HG03457 (cell line): ENCODE data around the gene OR9A2.

Experiments used
- ATAC-seq: cut with Tn5 transposase; IDR thresholded peaks from one replicate; pipeline ENCODE4 v1.9.1; 2021; ENCODE audit warnings: moderate number of reproducible peaks; ENCODE audit not compliant: unreplicated experiment

OR9A2 gene

DNA sequence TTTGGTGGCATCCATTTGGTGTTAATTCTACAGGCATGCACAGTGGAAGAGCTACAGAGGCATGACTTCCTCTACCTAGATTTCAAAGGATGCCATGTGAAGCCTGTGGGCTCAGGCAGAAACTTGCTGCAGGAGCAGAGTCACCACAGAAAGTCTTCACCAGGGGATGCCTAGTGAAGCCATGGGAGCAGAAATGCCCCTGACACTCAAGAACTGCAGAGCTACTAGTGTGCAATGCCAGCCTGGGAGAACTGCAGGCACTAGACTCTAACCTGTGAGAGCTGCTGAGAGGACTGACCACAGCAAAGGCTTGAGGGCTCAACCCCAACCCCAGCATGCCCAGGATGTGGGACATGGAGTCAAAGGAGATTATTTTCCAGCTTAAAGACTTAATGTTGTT is 3.9 kb downstream of the OR9A2 start:
- ATAC-seq: no peak

GRCh38 chr7:143018931-143019330 is 8.0 kb downstream of the OR9A2 start:
- ATAC-seq: no peak

GRCh38 chr7:143016996-143017395 is 9.9 kb downstream of the OR9A2 start:
- ATAC-seq: no peak

DNA sequence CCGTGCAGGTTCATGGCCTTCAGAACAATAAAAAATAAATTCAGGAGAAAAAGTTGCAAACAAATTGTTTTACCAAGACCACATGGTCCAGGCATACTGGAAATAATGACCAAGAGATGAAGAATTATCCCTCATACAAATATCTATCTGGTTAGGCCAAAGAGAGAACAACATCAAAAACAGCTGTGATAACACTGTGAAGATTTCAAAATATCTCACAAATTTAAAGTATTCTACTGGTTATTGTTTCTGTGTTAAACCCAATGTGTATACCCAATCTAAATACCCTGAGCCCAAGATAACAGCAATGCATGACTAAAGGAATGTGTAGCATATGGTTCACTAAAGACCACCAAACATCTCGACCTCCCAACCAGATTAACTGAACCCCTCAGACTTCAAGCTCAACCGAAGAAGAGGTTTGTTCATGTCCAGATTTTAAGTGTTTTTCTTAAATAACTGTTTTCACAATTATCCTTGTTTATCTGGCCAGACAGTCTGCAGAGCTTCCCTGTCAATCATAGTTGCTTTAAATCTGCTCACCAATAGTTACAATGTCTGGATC is 10.9 kb downstream of the OR9A2 start:
- no peak for ATAC-seq

DNA sequence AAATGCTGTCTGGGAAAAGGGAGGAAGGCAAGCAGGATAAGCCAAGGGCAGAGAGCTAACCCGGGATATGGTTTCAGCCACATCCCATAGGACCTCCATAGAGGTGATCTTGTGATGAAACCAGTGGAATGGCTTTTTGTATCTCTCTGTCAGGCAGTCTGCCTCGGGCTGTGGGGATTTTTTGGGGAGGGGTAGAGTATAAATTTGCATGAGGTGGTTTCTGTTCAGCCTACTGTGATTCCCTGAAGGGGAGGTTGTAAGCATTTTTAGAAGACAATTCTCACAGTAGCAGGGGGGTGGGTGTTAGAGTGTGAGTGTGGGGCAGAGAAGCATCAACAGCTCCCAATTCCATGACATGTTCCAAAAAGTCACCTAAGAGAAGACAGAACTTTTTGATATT is 11.8 kb downstream of the OR9A2 start:
- no peak for ATAC-seq

DNA sequence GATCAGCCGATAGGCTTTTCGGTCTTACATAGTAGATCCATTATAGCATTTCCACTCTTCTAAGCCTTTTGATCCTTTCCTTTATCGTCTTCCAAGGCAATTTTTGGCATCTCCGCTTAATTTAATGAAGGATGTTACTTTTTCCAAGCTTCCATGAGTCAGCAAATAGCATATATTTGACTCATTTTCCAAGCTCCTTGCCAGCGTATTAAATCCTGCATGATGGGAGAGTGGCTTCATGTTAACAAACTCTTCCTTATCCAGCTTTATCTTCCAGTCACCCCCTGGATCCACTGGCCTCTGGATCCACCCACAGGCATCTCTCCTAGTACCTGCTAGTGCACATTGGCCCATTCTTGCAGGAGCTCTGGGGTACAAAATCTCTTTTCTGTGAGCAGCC is 13.0 kb downstream of the OR9A2 start:
- no peak for ATAC-seq

- ATAC-seq: no peak
These were observed 13.5 kb downstream of the OR9A2 start for GRCh38 chr7:143013473-143013872.

DNA sequence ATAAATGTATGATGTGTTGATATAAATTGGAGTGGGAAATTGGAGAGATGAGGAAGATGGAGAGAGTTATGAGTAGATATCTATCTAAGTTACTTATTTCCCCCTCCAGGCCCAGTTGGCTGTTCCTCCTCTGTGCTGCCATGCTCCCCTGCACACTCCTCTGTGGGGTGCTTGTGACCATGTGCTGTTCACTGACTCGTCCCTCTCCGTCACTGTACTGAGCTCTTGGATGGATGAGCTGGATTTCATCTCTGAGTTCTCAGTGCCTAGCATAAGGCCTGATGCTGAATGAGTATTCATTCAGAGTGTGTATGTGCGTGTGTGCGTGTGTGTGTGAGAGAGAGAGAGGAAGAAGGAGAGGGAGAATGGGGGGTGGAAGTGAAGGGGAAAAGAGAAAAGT is 14.5 kb downstream of the OR9A2 start:
- no peak for ATAC-seq

DNA sequence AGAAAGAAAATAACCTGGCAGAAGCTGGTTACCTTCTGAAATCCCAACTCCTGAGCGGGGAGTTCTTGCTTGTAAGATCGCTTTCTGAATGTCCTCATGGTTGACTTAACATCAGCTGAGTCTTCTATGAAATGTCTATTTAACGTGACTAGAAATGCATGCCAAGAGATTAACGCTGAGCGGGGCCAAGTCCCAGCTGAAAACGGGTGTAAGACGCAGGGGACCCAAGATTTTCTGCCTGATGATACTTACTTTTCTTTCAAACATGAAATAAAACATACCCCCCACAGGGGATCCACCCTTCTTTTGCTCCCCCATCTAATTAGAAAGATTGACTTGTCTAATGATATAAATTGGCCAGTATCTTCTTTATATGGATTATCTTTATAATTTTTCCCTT is 14.9 kb downstream of the OR9A2 start:
- no peak for ATAC-seq

- peak; percentile 72 for ATAC-seq
These were observed 18.7 kb downstream of the OR9A2 start for GRCh38 chr7:143008007-143008901.

DNA sequence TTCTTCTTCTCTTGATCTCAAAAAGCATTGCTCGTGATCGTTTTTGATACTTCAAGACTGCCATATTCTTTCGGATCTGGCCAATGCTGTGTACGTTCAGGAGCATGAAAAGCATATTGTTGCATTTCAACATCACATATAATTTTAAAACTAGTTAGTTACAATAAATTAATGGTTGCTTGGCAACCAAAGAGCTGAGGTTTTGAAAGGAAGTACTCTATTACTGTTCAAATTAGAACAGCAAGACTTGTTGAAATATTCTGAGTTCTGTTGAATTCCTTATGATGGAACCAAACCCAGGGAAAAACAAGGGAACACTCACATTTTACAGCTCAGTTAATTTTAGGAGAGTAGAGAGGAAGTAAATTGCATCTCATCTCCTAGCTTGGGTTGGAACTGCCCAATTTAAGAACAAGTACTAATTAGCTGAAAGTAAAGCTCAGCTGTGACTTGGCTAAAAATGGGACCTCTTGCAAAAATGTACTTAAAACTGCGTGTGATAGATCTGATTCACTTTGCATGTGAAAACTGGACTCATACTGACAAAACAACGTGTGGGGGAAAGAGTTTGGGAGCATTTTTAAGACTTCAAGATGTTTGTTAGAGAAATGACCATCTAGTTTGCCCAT is 21.2 kb downstream of the OR9A2 start:
- ATAC-seq: no peak

- no peak for ATAC-seq
These were observed 23.4 kb downstream of the OR9A2 start for GRCh38 chr7:143003393-143004051.

GRCh38 chr7:143002898-143003297 is 24.0 kb downstream of the OR9A2 start:
- ATAC-seq: no peak

DNA sequence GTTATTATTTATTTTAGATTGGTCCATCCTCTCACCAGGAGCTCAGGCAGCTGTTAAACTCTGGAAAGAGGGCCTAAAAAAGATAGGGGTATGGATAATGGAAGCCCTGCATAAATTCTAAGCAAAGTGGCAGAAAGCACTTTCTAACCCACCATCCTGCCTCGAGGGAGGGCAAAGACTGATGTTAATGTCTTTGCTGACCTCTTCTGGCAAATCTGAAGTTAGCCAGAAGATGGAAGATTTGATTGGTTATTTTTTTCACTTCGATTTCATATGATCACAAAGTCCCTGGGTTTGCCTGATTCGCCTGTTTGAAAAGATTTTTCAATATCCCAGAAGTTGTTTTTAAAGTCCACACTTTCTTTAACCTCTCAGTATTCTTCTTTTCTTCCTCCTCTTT is 24.8 kb downstream of the OR9A2 start:
- no peak for ATAC-seq

GRCh38 chr7:143000648-143001047 is 26.3 kb downstream of the OR9A2 start:
- no peak for ATAC-seq

DNA sequence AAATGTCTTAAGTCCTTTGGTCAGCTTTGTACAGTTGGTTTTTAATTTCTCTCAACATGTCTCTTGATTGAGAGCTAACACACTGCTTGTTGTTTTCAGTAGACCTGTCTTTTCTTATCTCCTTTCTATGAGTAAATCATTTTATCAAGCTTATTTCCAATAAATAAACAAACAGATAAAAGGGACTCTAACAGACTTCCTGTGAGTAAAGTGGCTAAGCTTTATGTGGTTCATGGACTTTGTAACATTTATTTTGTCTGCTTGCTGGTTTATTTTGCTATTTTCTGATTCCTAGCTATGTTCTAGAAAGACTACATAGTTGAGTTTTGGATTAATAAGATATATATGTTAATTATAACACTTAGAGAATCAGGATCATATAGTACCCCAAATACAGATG is 27.1 kb downstream of the OR9A2 start:
- ATAC-seq: no peak

- no peak for ATAC-seq
These were observed 28.0 kb downstream of the OR9A2 start for GRCh38 chr7:142998966-142999365.

- no peak for ATAC-seq
These were observed 29.4 kb downstream of the OR9A2 start for GRCh38 chr7:142997456-142997989.

DNA sequence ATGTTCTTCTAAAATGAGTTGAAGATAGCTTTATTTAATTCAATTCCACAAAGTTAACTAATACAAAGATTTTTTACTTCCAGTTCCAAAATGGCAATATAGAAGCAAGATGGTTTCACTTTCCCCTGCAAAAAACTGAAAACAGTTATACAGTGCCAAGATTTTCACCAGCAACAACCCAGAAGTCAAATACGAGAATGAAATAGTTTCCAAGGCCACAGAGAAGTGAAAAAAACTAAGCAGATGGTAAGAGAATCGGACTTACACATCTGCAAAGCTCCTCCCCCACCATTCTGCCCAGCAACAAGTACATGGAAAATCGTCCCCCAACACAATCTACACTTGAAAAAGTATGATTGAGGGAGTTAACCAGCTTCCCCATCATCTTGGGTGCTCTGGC is 34.5 kb downstream of the OR9A2 start:
- no peak for ATAC-seq

DNA sequence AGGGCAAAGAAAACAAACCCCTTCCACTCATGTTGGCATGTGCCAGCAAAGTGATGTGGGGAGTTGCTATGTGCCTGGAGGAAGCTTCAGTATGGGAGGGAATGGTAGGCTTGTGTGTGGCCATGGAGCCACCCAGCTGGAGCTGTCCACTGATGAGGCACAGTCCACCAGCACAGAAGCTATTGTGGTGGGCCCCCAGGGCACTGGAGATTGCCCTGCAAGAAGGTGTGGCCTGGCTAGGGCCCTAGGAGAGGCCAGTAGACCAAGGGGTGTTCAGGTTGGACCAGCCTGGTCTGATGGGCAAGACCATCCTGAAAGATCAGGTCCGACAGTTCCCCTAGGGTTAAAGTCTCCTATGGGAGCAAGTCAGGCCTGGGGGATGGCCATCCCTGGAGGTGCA is 42.6 kb downstream of the OR9A2 start:
- ATAC-seq: no peak

DNA sequence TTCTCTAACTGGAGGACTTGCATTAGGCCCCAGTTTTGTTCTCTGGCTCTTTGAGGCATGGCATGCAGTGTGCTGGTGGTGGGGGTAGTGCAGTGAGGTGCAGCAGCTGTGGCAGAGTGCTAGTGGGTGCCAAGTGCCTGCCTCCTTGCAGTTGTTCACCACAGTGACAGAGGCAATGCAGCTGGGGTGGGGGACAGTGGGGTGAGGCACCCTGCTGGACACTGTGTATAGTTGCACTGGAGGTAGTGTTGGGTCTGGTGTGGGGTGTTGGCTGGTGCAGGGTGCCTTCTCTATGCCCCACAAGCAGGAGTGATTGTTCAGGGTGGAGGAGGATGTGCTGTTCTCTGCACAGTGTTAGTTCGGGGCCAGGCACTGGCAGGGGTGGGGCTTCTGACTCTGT is 43.1 kb downstream of the OR9A2 start:
- no peak for ATAC-seq
